ENCODE results near the gene MIER2. TPM values are rescaled to one million over a fixed set of nuclear protein-coding genes. Genes with fewer than 3 reads are reported as not detected.

The MIER2 gene
- total and polyA plus RNA-seq, 2 donors (not counting 1 experiment from before 2014, with no cell fraction given) = 10.5 to 19.7 TPM

DNA sequence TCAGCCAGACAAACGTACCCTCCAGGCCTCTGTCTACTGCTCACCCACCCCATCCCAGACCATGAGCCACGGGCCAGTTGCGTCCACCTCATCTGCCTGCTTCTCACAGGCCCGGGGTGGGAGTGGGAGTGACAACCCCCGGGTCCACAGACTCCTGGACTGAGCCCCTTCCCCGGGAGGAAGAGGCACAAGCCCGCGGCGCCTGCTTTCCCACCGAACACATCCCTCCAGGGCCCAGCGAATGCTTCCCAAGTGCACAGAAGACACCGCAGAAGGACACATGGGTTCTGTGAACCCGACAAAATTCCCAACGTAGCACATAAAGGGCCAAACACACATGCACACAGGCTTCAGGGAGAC is 35.4 kb downstream of the MIER2 start:
- H3K4me1 Mint-ChIP-seq = no peaks in the 10 kb centered on the region
- ChIA-PET CTCF (no interaction called here), POLR2A (no interaction called here)
- no peak for TF ChIP-seq EZH2 (IDR thresholded peaks at IDR 0.05; ENCODE audit: borderline replicate concordance, insufficient read depth, low read depth, low read length, poor library complexity, severe bottlenecking)
- TF ChIP-seq, protein P1, sequence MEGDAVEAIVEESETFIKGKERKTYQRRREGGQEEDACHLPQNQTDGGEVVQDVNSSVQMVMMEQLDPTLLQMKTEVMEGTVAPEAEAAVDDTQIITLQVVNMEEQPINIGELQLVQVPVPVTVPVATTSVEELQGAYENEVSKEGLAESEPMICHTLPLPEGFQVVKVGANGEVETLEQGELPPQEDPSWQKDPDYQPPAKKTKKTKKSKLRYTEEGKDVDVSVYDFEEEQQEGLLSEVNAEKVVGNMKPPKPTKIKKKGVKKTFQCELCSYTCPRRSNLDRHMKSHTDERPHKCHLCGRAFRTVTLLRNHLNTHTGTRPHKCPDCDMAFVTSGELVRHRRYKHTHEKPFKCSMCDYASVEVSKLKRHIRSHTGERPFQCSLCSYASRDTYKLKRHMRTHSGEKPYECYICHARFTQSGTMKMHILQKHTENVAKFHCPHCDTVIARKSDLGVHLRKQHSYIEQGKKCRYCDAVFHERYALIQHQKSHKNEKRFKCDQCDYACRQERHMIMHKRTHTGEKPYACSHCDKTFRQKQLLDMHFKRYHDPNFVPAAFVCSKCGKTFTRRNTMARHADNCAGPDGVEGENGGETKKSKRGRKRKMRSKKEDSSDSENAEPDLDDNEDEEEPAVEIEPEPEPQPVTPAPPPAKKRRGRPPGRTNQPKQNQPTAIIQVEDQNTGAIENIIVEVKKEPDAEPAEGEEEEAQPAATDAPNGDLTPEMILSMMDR (IDR thresholded peaks at IDR 0.05) = no peak
- Histone ChIP-seq H3K4me2 (replicated peaks; ENCODE audit: low read depth, low read length, poor library complexity, severe bottlenecking) (no peak overlapping the region), H3K9me3 (ENCODE audit: control extremely low read depth in 1 of 3, control insufficient read depth in 2 of 3, insufficient read depth in 1 of 3, low read length in 2 of 3) (no peaks in the 10 kb centered on the region), H4K20me1 (ENCODE audit: control insufficient read depth, insufficient read depth, low read length, poor library complexity, severe bottlenecking) (peaks cover 13% of the 10 kb centered on the region), H3K36me3 (replicated peaks in 1 of 2; ENCODE audit: control extremely low read depth in 1 of 2, control insufficient read depth in 1 of 2, extremely low read depth in 1 of 2, insufficient read depth in 2 of 2, low read length in 1 of 2) (peaks cover 0 to 30% of the 10 kb centered on the region in 2 experiments), H3K9ac (ENCODE audit: low read length) (no peak overlapping the region), H3K4me3 (ENCODE audit: control extremely low read depth in 1 of 5, extremely low read depth in 1 of 5, insufficient read depth in 1 of 5, low read depth in 2 of 5, low read length in 4 of 5) (no peak overlapping the region), H2AFZ (ENCODE audit: insufficient read depth, low read depth, low read length, poor library complexity, severe bottlenecking) (no peak overlapping the region), H3K79me2 (ENCODE audit: control insufficient read depth, insufficient read depth, low read length) (peaks cover 4% of the 10 kb centered on the region), H3K27ac (ENCODE audit: low read length in 2 of 2) (no peak overlapping the region), H3K27me3 (replicated peaks in 1 of 4; ENCODE audit: control extremely low read depth in 1 of 4, control insufficient read depth in 3 of 4, insufficient read depth in 4 of 4, low read length in 3 of 4) (no peaks in the 10 kb centered on the region), H3K4me1 (ENCODE audit: control insufficient read depth in 2 of 2, insufficient read depth in 2 of 2, low read length in 2 of 2) (no peaks in the 10 kb centered on the region)
- no peak for ATAC-seq (ENCODE audit: low read depth)
- intact Hi-C loops (cut with micrococcal nuclease) = no loop called here
- DNase-seq = no peak
- H3K9me3 Mint-ChIP-seq (ENCODE audit: insufficient read depth) = no peaks in the 10 kb centered on the region
- H3K4me3 Mint-ChIP-seq = no peak overlapping the region
- no peaks in the 10 kb centered on the region for H3K27me3 Mint-ChIP-seq
- no peak overlapping the region for H3K27ac Mint-ChIP-seq
- 95% methylated on average over 12 of the region's 14 CpGs for WGBS (ENCODE audit: insufficient coverage)

DNA sequence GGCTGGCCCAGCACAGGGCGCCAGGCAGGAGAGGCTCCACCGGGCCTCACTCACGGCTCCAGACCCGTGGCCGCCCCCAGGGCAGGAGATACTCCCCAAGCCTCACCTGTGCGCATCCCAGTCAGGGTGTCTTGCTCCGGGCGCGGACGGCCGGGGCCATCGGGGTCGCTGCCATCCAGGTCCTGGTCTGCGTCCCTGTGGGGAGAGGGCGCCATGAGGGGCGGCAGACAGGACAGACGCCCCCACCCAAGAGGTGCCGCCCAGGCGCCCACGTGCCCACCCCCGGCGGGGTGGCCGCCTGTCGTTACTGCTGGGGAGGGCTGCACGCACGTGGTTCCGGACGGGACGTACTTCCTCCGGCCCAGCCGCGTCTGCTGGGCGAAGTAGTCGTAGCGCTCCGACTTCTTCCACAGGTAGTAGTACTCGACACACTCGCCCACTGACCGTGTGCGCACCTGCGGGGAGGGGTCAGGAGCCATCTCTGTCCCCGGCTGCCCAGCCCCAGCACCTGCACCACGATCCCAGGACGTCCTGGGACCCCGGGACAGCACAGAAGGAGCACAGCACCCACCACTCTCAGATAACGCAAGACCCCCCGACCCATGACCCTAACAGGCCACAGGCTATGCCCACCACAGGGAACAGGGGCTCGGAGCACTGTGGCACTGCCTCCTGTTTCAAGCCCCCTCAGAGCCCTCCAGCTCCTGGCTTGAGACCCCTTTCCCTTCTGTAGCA is 36.0 kb downstream of the MIER2 start:
- ChIA-PET CTCF (no interaction called here), POLR2A (no interaction called here)
- no peaks in the 10 kb centered on the region for H3K9me3 ChIP-seq (ENCODE audit: control extremely low read depth in 1 of 3, control insufficient read depth in 2 of 3, insufficient read depth in 1 of 3, low read length in 2 of 3)
- peaks cover 4% of the 10 kb centered on the region for H3K79me2 ChIP-seq (ENCODE audit: control insufficient read depth, insufficient read depth, low read length)
- DNase-seq (no peak), ATAC-seq (ENCODE audit: low read depth) (no peak)
- Mint-ChIP-seq H3K4me1 (no peaks in the 10 kb centered on the region), H3K9me3 (ENCODE audit: insufficient read depth) (no peaks in the 10 kb centered on the region), H3K4me3 (no peak overlapping the region), H3K27me3 (no peaks in the 10 kb centered on the region), H3K27ac (no peak overlapping the region)
- H3K4me1 ChIP-seq (ENCODE audit: control insufficient read depth in 2 of 2, insufficient read depth in 2 of 2, low read length in 2 of 2) = no peaks in the 10 kb centered on the region
- H4K20me1 ChIP-seq (ENCODE audit: control insufficient read depth, insufficient read depth, low read length, poor library complexity, severe bottlenecking) = peaks cover 13% of the 10 kb centered on the region
- no peak for TF ChIP-seq EZH2 (IDR thresholded peaks at IDR 0.05; ENCODE audit: borderline replicate concordance, insufficient read depth, low read depth, low read length, poor library complexity, severe bottlenecking)
- TF ChIP-seq, protein P1 (IDR thresholded peaks at IDR 0.05) = no peak
- H3K4me2 ChIP-seq (replicated peaks; ENCODE audit: low read depth, low read length, poor library complexity, severe bottlenecking) = no peak overlapping the region
- H3K36me3 ChIP-seq (replicated peaks in 1 of 2; ENCODE audit: control extremely low read depth in 1 of 2, control insufficient read depth in 1 of 2, extremely low read depth in 1 of 2, insufficient read depth in 2 of 2, low read length in 1 of 2) = peaks cover 0 to 26% of the 10 kb centered on the region in 2 experiments
- intact Hi-C loops (cut with micrococcal nuclease) = no loop called here
- no peak overlapping the region for H3K9ac ChIP-seq (ENCODE audit: low read length)
- H2AFZ ChIP-seq (ENCODE audit: insufficient read depth, low read depth, low read length, poor library complexity, severe bottlenecking) = no peak overlapping the region
- no peaks in the 10 kb centered on the region for H3K27me3 ChIP-seq (replicated peaks in 1 of 4; ENCODE audit: control extremely low read depth in 1 of 4, control insufficient read depth in 3 of 4, insufficient read depth in 4 of 4, low read length in 3 of 4)
- H3K4me3 ChIP-seq (ENCODE audit: control extremely low read depth in 1 of 5, extremely low read depth in 1 of 5, insufficient read depth in 1 of 5, low read depth in 2 of 5, low read length in 4 of 5) = no peak overlapping the region
- no peak overlapping the region for H3K27ac ChIP-seq (ENCODE audit: low read length in 2 of 2)
- WGBS (ENCODE audit: insufficient coverage) = 98% methylated on average over 48 of the region's 48 CpGs

Data from B cell (primary cell).